HUES48 (cell line): ENCODE measurements around the gene ITGAX.

Experiments
- H3K27ac ChIP-seq: one replicate; pipeline ENCODE4 v1.7.0; 2013; ENCODE audit warnings: low read depth, low read length, inconsistent platforms
- H3K27me3 ChIP-seq: 2 replicates; pipeline ENCODE4 v1.6.1; 2013; ENCODE audit warnings: mild to moderate bottlenecking, low read length; ENCODE audit not compliant: control insufficient read depth, insufficient read depth
- H3K36me3 ChIP-seq: 2 replicates; pipeline ENCODE4 v1.6.1; 2013; ENCODE audit warnings: low read length; ENCODE audit not compliant: control insufficient read depth, insufficient read depth
- H3K4me1 ChIP-seq: 2 replicates; pipeline ENCODE4 v1.6.1; 2013; ENCODE audit warnings: mild to moderate bottlenecking, low read length; ENCODE audit not compliant: control insufficient read depth, insufficient read depth
- H3K4me3 ChIP-seq: 2 replicates; pipeline ENCODE4 v1.5.1; 2013; ENCODE audit warnings: mild to moderate bottlenecking, low read depth, low read length
- H3K9ac ChIP-seq: 2 replicates; pipeline ENCODE4 v1.6.1; 2013; ENCODE audit warnings: mild to moderate bottlenecking, low read depth, low read length, moderate library complexity
- H3K9me3 ChIP-seq: 2 replicates; pipeline ENCODE4 v1.6.1; 2013; ENCODE audit warnings: low read length; ENCODE audit not compliant: control insufficient read depth, insufficient read depth

Gene ITGAX

DNA sequence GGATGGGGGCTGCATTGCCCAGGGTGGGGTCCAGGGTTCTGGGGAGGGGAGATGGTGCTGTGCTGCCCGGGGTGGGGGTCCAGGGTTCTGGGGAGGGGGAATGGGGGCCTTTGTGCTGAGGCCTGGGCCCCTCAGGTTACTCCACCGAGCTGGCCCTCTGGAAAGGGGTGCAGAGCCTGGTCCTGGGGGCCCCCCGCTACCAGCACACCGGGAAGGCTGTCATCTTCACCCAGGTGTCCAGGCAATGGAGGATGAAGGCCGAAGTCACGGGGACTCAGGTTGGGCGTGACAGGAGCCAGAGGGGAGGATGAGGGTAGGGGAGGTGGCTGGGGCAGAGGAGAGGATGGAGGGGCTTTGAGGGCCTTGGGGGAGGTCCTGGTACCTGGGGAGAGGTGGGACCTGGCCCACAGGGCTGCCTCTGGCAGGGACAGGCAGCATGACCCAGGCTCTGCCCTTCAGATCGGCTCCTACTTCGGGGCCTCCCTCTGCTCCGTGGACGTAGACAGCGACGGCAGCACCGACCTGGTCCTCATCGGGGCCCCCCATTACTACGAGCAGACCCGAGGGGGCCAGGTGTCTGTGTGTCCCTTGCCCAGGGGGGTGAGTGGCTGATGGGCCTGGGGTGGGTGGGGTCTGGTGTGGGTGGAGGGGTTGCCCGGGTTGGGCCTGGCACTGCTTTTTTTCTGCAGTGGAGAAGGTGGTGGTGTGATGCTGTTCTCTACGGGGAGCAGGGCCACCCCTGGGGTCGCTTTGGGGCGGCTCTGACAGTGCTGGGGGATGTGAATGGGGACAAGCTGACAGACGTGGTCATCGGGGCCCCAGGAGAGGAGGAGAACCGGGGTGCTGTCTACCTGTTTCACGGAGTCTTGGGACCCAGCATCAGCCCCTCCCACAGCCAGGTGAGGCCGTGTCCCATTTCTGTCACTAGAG, 7.8 kb downstream of the ITGAX start:
- H3K27ac ChIP-seq = no peak overlapping the region
- no peaks in the 10 kb centered on the region for H3K27me3 ChIP-seq
- H3K4me3 ChIP-seq = no peak overlapping the region
- H3K36me3 ChIP-seq = no peaks in the 10 kb centered on the region
- H3K9me3 ChIP-seq = no peaks in the 10 kb centered on the region
- H3K4me1 ChIP-seq = no peaks in the 10 kb centered on the region
- H3K9ac ChIP-seq = no peak overlapping the region

DNA sequence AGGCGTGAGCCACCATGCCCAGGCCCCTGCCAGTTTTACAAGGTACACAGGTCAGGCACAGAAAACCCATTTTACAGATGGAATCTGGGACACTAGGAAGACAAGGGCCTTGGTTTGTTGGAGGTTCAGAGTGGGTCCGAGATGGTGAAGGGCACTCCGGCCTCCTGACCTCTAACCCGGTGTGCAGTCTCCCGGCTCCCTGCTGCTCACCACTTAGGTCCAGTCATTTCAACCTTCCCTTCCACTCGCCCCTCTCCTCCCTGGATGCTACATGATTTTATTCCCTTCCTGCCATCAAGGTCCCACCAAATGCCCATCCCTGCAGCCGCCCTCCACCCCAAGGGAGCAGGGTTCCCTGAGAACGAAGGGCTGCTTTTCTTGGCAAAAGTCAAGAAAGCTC, 8.7 kb downstream of the ITGAX start:
- H3K9ac ChIP-seq = no peak overlapping the region
- H3K27ac ChIP-seq = no peak overlapping the region
- no peaks in the 10 kb centered on the region for H3K27me3 ChIP-seq
- no peaks in the 10 kb centered on the region for H3K9me3 ChIP-seq
- H3K36me3 ChIP-seq = no peaks in the 10 kb centered on the region
- no peaks in the 10 kb centered on the region for H3K4me1 ChIP-seq
- no peak overlapping the region for H3K4me3 ChIP-seq

- H3K27me3 ChIP-seq = no peaks in the 10 kb centered on the region
- H3K9ac ChIP-seq = no peak overlapping the region
- H3K36me3 ChIP-seq = no peaks in the 10 kb centered on the region
- H3K9me3 ChIP-seq = no peaks in the 10 kb centered on the region
- H3K27ac ChIP-seq = no peak overlapping the region
- no peaks in the 10 kb centered on the region for H3K4me1 ChIP-seq
- no peak overlapping the region for H3K4me3 ChIP-seq
Observed at GRCh38 chr16:31364421-31364820, 9.4 kb downstream of the ITGAX start.

GRCh38 chr16:31365131-31365865, 10.3 kb downstream of the ITGAX start:
- Histone ChIP-seq H3K9me3 (no peaks in the 10 kb centered on the region), H3K36me3 (no peaks in the 10 kb centered on the region), H3K9ac (no peak overlapping the region), H3K27ac (no peak overlapping the region), H3K4me3 (no peak overlapping the region), H3K4me1 (no peaks in the 10 kb centered on the region), H3K27me3 (no peaks in the 10 kb centered on the region)

GRCh38 chr16:31367853-31368252, 12.9 kb downstream of the ITGAX start:
- Histone ChIP-seq H3K27me3 (no peaks in the 10 kb centered on the region), H3K9me3 (no peaks in the 10 kb centered on the region), H3K4me1 (no peaks in the 10 kb centered on the region), H3K36me3 (no peaks in the 10 kb centered on the region), H3K27ac (no peak overlapping the region), H3K4me3 (no peak overlapping the region), H3K9ac (no peak overlapping the region)

GRCh38 chr16:31371008-31371407, 16.0 kb downstream of the ITGAX start:
- H3K27me3 ChIP-seq = no peaks in the 10 kb centered on the region
- H3K4me1 ChIP-seq = no peaks in the 10 kb centered on the region
- no peaks in the 10 kb centered on the region for H3K36me3 ChIP-seq
- no peak overlapping the region for H3K4me3 ChIP-seq
- H3K9me3 ChIP-seq = no peaks in the 10 kb centered on the region
- H3K27ac ChIP-seq = no peak overlapping the region
- H3K9ac ChIP-seq = no peak overlapping the region

GRCh38 chr16:31371619-31372484, 16.9 kb downstream of the ITGAX start:
- no peaks in the 10 kb centered on the region for H3K27me3 ChIP-seq
- no peak overlapping the region for H3K27ac ChIP-seq
- no peak overlapping the region for H3K4me3 ChIP-seq
- no peaks in the 10 kb centered on the region for H3K9me3 ChIP-seq
- no peak overlapping the region for H3K9ac ChIP-seq
- no peaks in the 10 kb centered on the region for H3K36me3 ChIP-seq
- H3K4me1 ChIP-seq = no peaks in the 10 kb centered on the region

GRCh38 chr16:31373235-31373634, 18.3 kb downstream of the ITGAX start:
- Histone ChIP-seq H3K27me3 (no peaks in the 10 kb centered on the region), H3K4me1 (no peaks in the 10 kb centered on the region), H3K4me3 (no peak overlapping the region), H3K9ac (no peak overlapping the region), H3K27ac (no peak overlapping the region), H3K9me3 (no peaks in the 10 kb centered on the region), H3K36me3 (no peaks in the 10 kb centered on the region)

GRCh38 chr16:31375231-31375630, 20.3 kb downstream of the ITGAX start:
- Histone ChIP-seq H3K4me1 (no peaks in the 10 kb centered on the region), H3K27me3 (no peaks in the 10 kb centered on the region), H3K27ac (no peak overlapping the region), H3K9ac (no peak overlapping the region), H3K4me3 (no peak overlapping the region), H3K36me3 (no peaks in the 10 kb centered on the region), H3K9me3 (no peaks in the 10 kb centered on the region)

- H3K9me3 ChIP-seq = no peaks in the 10 kb centered on the region
- H3K4me1 ChIP-seq = no peaks in the 10 kb centered on the region
- H3K36me3 ChIP-seq = no peaks in the 10 kb centered on the region
- H3K27ac ChIP-seq = no peak overlapping the region
- H3K4me3 ChIP-seq = no peak overlapping the region
- no peaks in the 10 kb centered on the region for H3K27me3 ChIP-seq
- H3K9ac ChIP-seq = no peak overlapping the region
Observed at GRCh38 chr16:31376705-31377104, 21.7 kb downstream of the ITGAX start.
